ENCODE data around the gene AGBL1.

AGBL1 gene

GRCh38 chr15:86317384-86317740, 237.7 kb downstream of the AGBL1 start:
- TF ChIP-seq NFIC (IDR thresholded peaks at IDR 0.05) = no peak
- no peak for TF ChIP-seq TAF1 (IDR thresholded peaks at IDR 0.05; ENCODE audit: low read depth)
- no peak for TF ChIP-seq CREB1 (IDR thresholded peaks at IDR 0.05; ENCODE audit: low read depth)
- TF ChIP-seq, protein P1, sequence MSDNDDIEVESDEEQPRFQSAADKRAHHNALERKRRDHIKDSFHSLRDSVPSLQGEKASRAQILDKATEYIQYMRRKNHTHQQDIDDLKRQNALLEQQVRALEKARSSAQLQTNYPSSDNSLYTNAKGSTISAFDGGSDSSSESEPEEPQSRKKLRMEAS (IDR thresholded peaks at IDR 0.05) = no peak
- no peak for TF ChIP-seq REST (IDR thresholded peaks at IDR 0.05; ENCODE audit: low read depth)
- TF ChIP-seq EGR1 (IDR thresholded peaks at IDR 0.05) = no peak
- TF ChIP-seq TCF12 (IDR thresholded peaks at IDR 0.05; ENCODE audit: low read depth) = no peak
- no peak for TF ChIP-seq CEBPB (IDR thresholded peaks at IDR 0.05)
- no peak for TF ChIP-seq FOXM1 (IDR thresholded peaks at IDR 0.05; ENCODE audit: borderline replicate concordance, low read depth)
- TF ChIP-seq YY1 (IDR thresholded peaks at IDR 0.05; ENCODE audit: low read depth) = no peak
- TF ChIP-seq EP300 (IDR thresholded peaks at IDR 0.05; ENCODE audit: borderline replicate concordance) = no peak
- TF ChIP-seq, protein P2, sequence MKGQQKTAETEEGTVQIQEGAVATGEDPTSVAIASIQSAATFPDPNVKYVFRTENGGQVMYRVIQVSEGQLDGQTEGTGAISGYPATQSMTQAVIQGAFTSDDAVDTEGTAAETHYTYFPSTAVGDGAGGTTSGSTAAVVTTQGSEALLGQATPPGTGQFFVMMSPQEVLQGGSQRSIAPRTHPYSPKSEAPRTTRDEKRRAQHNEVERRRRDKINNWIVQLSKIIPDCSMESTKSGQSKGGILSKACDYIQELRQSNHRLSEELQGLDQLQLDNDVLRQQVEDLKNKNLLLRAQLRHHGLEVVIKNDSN (IDR thresholded peaks at IDR 0.05) = no peak
- TF ChIP-seq RAD21 (IDR thresholded peaks at IDR 0.05; ENCODE audit: low read depth) = no peak

- no peak for TF ChIP-seq CREB1 (IDR thresholded peaks at IDR 0.05; ENCODE audit: low read depth)
- TF ChIP-seq ZBTB7A (IDR thresholded peaks at IDR 0.05; ENCODE audit: low read depth) = no peak
- no peak for TF ChIP-seq CEBPB (IDR thresholded peaks at IDR 0.05)
- TF ChIP-seq FOXM1 (IDR thresholded peaks at IDR 0.05; ENCODE audit: borderline replicate concordance, low read depth) = no peak
- TF ChIP-seq YY1 (IDR thresholded peaks at IDR 0.05; ENCODE audit: low read depth) = no peak
- TF ChIP-seq, protein P1 (IDR thresholded peaks at IDR 0.05) = no peak
- TF ChIP-seq TEAD4 (IDR thresholded peaks at IDR 0.05) = no peak
- TF ChIP-seq REST (IDR thresholded peaks at IDR 0.05; ENCODE audit: low read depth) = no peak
- no peak for TF ChIP-seq TCF12 (IDR thresholded peaks at IDR 0.05; ENCODE audit: low read depth)
- TF ChIP-seq NFIC (IDR thresholded peaks at IDR 0.05) = no peak
- no peak for TF ChIP-seq RAD21 (IDR thresholded peaks at IDR 0.05; ENCODE audit: low read depth)
- no peak for TF ChIP-seq EGR1 (IDR thresholded peaks at IDR 0.05)
- TF ChIP-seq EP300 (IDR thresholded peaks at IDR 0.05; ENCODE audit: borderline replicate concordance) = no peak
Measured at GRCh38 chr15:86322629-86323028, 243.0 kb downstream of the AGBL1 start.

GRCh38 chr15:86327230-86327865, 247.7 kb downstream of the AGBL1 start:
- TF ChIP-seq REST (IDR thresholded peaks at IDR 0.05; ENCODE audit: low read depth) (no peak), RAD21 (IDR thresholded peaks at IDR 0.05; ENCODE audit: low read depth) (no peak), EGR1 (IDR thresholded peaks at IDR 0.05) (no peak), NFIC (IDR thresholded peaks at IDR 0.05) (no peak), EP300 (IDR thresholded peaks at IDR 0.05; ENCODE audit: borderline replicate concordance) (no peak), CREB1 (IDR thresholded peaks at IDR 0.05; ENCODE audit: low read depth) (no peak)

DNA sequence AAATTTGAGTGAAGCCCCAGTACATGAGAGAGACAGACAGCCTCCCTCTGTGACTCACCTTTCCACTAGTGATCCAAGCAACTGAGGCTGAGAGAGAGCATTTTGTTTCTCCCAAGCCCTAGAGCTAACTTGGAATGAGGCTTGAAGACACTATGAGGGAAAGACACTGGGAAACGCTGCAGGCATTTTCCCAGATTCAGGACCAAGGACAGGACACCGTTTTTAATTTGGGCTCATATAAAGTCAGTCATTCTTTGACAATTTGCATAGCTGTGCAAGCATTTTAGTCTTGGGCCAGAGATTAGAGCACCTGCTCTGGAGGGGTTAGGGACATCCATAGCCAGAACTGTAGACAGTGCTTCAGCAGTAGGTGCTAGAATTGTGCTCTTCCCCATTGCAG, 249.0 kb downstream of the AGBL1 start:
- TF ChIP-seq TAF1 (IDR thresholded peaks at IDR 0.05; ENCODE audit: low read depth) (no peak), REST (IDR thresholded peaks at IDR 0.05; ENCODE audit: low read depth) (peak; percentile 66)

Data from Ishikawa (cell line).